OCI-LY7 (cell line): ENCODE measurements around the gene IFRD2. TPM values are rescaled to one million over a fixed set of nuclear protein-coding genes. Genes with fewer than 3 reads are reported as not detected.

Experiments used
- Bru-seq: library from RNA; stranded (reverse); fragments of 400-500 nt; gene quantifications from one replicate; lab custom pipeline; 2021; lab: Mats Ljungman, UMichigan
- BruChase-seq, 2 experiments: library from RNA; stranded (reverse); fragments of 400-500 nt; gene quantifications; one replicate each; lab custom pipeline; 2021; lab: Mats Ljungman, UMichigan
- BruUV-seq: library from RNA; stranded (reverse); fragments of 400-500 nt; replicated peaks from 2 replicates; lab custom pipeline; 2021; lab: Mats Ljungman, UMichigan
- CTCF ChIA-PET: fragments of 300-600 bp; sonication (Branson Sonifier 250); formaldehyde crosslinking; loops from one replicate; lab custom pipeline; 2022; ENCODE audit warnings: antibody characterized with exemption; ENCODE audit not compliant: unreplicated experiment; lab: Charles Lee
- POLR2A ChIA-PET: fragments of 300-600 bp; sonication (Branson Sonifier 250); formaldehyde crosslinking; loops from one replicate; lab custom pipeline; 2022; ENCODE audit warnings: antibody characterized with exemption; lab: Charles Lee
- DNase-seq: peaks from one replicate; pipeline ENCODE4 v3.0.0-alpha.2; 2015; ENCODE audit warnings: low spot score
- H2AFZ ChIP-seq: fragments of 200-600 bp; sonication (generic), shearing (Covaris generic); 2 replicates; pipeline ENCODE4 v1.6.1; 2014; ENCODE audit warnings: mild to moderate bottlenecking, antibody characterized with exemption, low read length, moderate library complexity
- H3K27ac ChIP-seq: fragments of 200-600 bp; sonication (generic); 2 replicates; pipeline ENCODE4 v1.5.1; 2014; ENCODE audit warnings: mixed run types, low read depth, mild to moderate bottlenecking, moderate library complexity, low read length, inconsistent platforms; ENCODE audit not compliant: poor library complexity, severe bottlenecking
- H3K36me3 ChIP-seq: fragments of 200-600 bp; sonication (generic); 2 replicates; pipeline ENCODE4 v1.6.1; 2014; ENCODE audit warnings: mild to moderate bottlenecking, antibody characterized with exemption, low read length, moderate library complexity, mixed read lengths; ENCODE audit not compliant: insufficient read depth
- H3K4me1 ChIP-seq: fragments of 200-600 bp; sonication (generic); 2 replicates; pipeline ENCODE4 v1.5.1; 2014; ENCODE audit warnings: mild to moderate bottlenecking, low read length; ENCODE audit not compliant: insufficient read depth, poor library complexity, severe bottlenecking
- H3K4me2 ChIP-seq: fragments of 200-600 bp; sonication (generic); 2 replicates; pipeline ENCODE4 v1.6.1; 2014; ENCODE audit warnings: mild to moderate bottlenecking, low read length
- H3K4me3 ChIP-seq: fragments of 200-600 bp; sonication (generic); 2 replicates; pipeline ENCODE4 v1.5.1; 2014; ENCODE audit warnings: mild to moderate bottlenecking, low read depth, low read length; ENCODE audit not compliant: poor library complexity, severe bottlenecking
- H3K79me2 ChIP-seq: fragments of 200-600 bp; sonication (generic); 2 replicates; pipeline ENCODE4 v1.6.1; 2016; ENCODE audit warnings: low read depth, mild to moderate bottlenecking, low read length, moderate library complexity, mixed read lengths; ENCODE audit not compliant: insufficient read depth
- H3K9me2 ChIP-seq: fragments of 200-600 bp; sonication (generic); 2 replicates; pipeline ENCODE4 v1.6.1; 2016; ENCODE audit warnings: mild to moderate bottlenecking, low read length, mixed read lengths; ENCODE audit not compliant: insufficient read depth
- H3K9me3 ChIP-seq: fragments of 200-600 bp; sonication (generic); 2 replicates; pipeline ENCODE4 v1.6.1; 2014; ENCODE audit warnings: mild to moderate bottlenecking, mixed run types, low read length, mixed read lengths
- H4K20me1 ChIP-seq: fragments of 200-600 bp; sonication (generic); 2 replicates; pipeline ENCODE4 v1.6.1; 2014; ENCODE audit warnings: mild to moderate bottlenecking, antibody characterized with exemption, low read length, moderate library complexity, mixed read lengths; ENCODE audit not compliant: insufficient read depth
- CTCF ChIP-seq: fragments of 200-600 bp; sonication (generic); conservative IDR thresholded peaks from 2 replicates; pipeline ENCODE4 v1.5.1; 2014; ENCODE audit warnings: mild to moderate bottlenecking, antibody characterized with exemption, low read length, moderate library complexity, mixed read lengths
- EZH2phosphoT487 ChIP-seq: fragments of 200-600 bp; sonication (generic); IDR thresholded peaks from 2 replicates; pipeline ENCODE4 v1.6.1; 2018; ENCODE audit warnings: low read depth, borderline replicate concordance, mild to moderate bottlenecking, mixed run types, antibody characterized with exemption, low read length, moderate library complexity, mixed read lengths
- intact Hi-C: fragments of 100-400 bp; cut with micrococcal nuclease; formaldehyde crosslinking; loops from one replicate; pipeline ENCODE4 v1.10.0; 2022; ENCODE audit not compliant: unreplicated experiment
- long read RNA-seq: library from polyadenylated mRNA; stranded (forward); transcript quantifications from one replicate; pipeline ENCODE4 v2.0.0, GENCODE V29; 2022
- total RNA-seq, 2 experiments: library from RNA; depleted of rRNA in 1 of 2; stranded (reverse); fragments of >200 nt in 1 of 2; shearing (Covaris generic) in 1 of 2; gene quantifications; 2 replicates each; pipeline ENCODE4 v1.2.3, GENCODE V29; 2014 to 2022

Gene IFRD2
- total RNA-seq (2014; rRNA removed; shearing (Covaris generic)) (73.1 and 95.5 TPM in 2 replicates), total RNA-seq (2022) (93.3 and 97.3 TPM in 2 replicates), Bru-seq, nascent RNA (percentile 69 among the genes with signal in this experiment), BruChase-seq, experiment 1, labeled RNA remaining after a 6-hour chase (percentile 78 among the genes with signal in this experiment), BruChase-seq, experiment 2, labeled RNA remaining after a 2-hour chase (percentile 77 among the genes with signal in this experiment)
- long read RNA-seq, transcript IFRD2-202 (12 exons, 2,109 nt): major isoform, 171 of 306 reads
- long read RNA-seq, partial matches to known transcripts: 43 of 306 reads
- long read RNA-seq, other reads (novel, unspliced or antisense): 90 of 306 reads

GRCh38 chr3:50292159-50293078 is at the start of gene IFRD2:
IFRD2 (minus strand) TSS chr3:50292429; CDS start chr3:50292274, 155 bp downstream.
- intact Hi-C loops: no loop called here
- peak; percentile 98 for DNase-seq
- Histone ChIP-seq H3K4me2 (peak within 1 kb of the TSS; percentile 82), H2AFZ (peak within 1 kb of the TSS; percentile 65), H4K20me1 (no peaks in the 10 kb centered on the region), H3K9me2 (no peaks in the 10 kb centered on the region), H3K4me3 (peak within 1 kb of the TSS; percentile 89), H3K4me1 (peaks cover 6% of the 10 kb centered on the region), H3K79me2 (peaks cover 20% of the 10 kb centered on the region), H3K36me3 (peaks cover 33% of the 10 kb centered on the region), H3K27ac (peak within 1 kb of the TSS; percentile 32), H3K9me3 (no peaks in the 10 kb centered on the region)
- CTCF ChIA-PET: interaction anchor here (0.6 to 2.0 kb wide), 2 partner anchors 28 to 31 kb away, joined by 3 to 5 read pairs; no protein-coding TSS in a partner anchor
- POLR2A ChIA-PET: interaction anchor here (0.6 to 2.1 kb wide), 3 partner anchors 13 to 1097 kb away, joined by 3 to 10 read pairs (median 3); no protein-coding TSS in a partner anchor
- TSS peak; percentile 83 for BruUV-seq
- TF ChIP-seq EZH2phosphoT487 (no peak), CTCF (no peak)

GRCh38 chr3:50341537-50341936 is 49.3 kb upstream of the IFRD2 start:
- no peaks in the 10 kb centered on the region for H3K9me3 ChIP-seq
- no peak overlapping the region for H3K4me3 ChIP-seq
- BruUV-seq: no TSS peak
- peaks cover 42% of the 10 kb centered on the region for H3K4me1 ChIP-seq
- H3K27ac ChIP-seq: no peak overlapping the region
- POLR2A ChIA-PET: no interaction called here
- H4K20me1 ChIP-seq: no peaks in the 10 kb centered on the region; the same call in 1 of the 2 replicates
- H3K36me3 ChIP-seq: peaks cover 3% of the 10 kb centered on the region; the same call in 1 of the 2 replicates
- no peak overlapping the region; the same call in 1 of the 2 replicates for H2AFZ ChIP-seq
- H3K9me2 ChIP-seq: no peaks in the 10 kb centered on the region
- intact Hi-C loops: no loop called here
- H3K79me2 ChIP-seq: peaks cover 11% of the 10 kb centered on the region
- TF ChIP-seq EZH2phosphoT487 (no peak), CTCF (no peak)
- H3K4me2 ChIP-seq: no peak overlapping the region
- CTCF ChIA-PET: no interaction called here
- DNase-seq: no peak
